HCT116 (cell line): ENCODE results near the gene CLSTN3. TPM values are rescaled to one million over a fixed set of nuclear protein-coding genes. Genes with fewer than 3 reads are reported as not detected.

Experiments used
- ATAC-seq: fragments of 200-7000 bp; cut with Tn5 transposase; 2 replicates; pipeline ENCODE4 v1.9.1; 2020; ENCODE audit warnings: mild to moderate bottlenecking, moderate library complexity
- BruUV-seq: library from RNA; stranded (reverse); fragments of 400-500 nt; replicated peaks from 2 replicates; lab custom pipeline; 2021; lab: Mats Ljungman, UMichigan
- CTCF ChIA-PET: fragments of 300-600 bp; sonication (Branson Sonifier 250); formaldehyde crosslinking; loops from one replicate; lab custom pipeline; 2021; ENCODE audit warnings: antibody characterized with exemption; lab: Charles Lee
- POLR2A ChIA-PET: fragments of 300-600, 350-600 bp; sonication (Branson Sonifier 250); formaldehyde crosslinking; loops from one replicate; lab custom pipeline; 2021; ENCODE audit warnings: antibody characterized with exemption; lab: Charles Lee
- RAD21 ChIA-PET, 2 experiments: fragments of 300-600 bp; sonication (Branson Sonifier 250); formaldehyde crosslinking; loops; one replicate each; lab custom pipeline; 2023; ENCODE audit warnings: low total read pairs in 2 of 2; ENCODE audit not compliant: uncharacterized antibody in 2 of 2, unreplicated experiment in 2 of 2, low non-redundant PET in 1 of 2; lab: Charles Lee
- DNase-seq: peaks from one replicate; pipeline ENCODE4 v3.0.0-alpha.2; 2010; ENCODE audit warnings: low read depth, low spot score
- H2AFZ ChIP-seq: fragments of 200-600 bp; shearing (Covaris generic), sonication (generic); 2 replicates; pipeline ENCODE4 v1.6.1; 2017; ENCODE audit warnings: low read depth, mixed run types, mixed read lengths, antibody characterized with exemption, low read length; ENCODE audit not compliant: poor library complexity, severe bottlenecking
- H3K27ac ChIP-seq: 2 replicates; pipeline ENCODE4 v1.5.1; 2012; ENCODE audit warnings: low read depth, low read length
- H3K27me3 ChIP-seq: fragments of 200-600 bp; sonication (generic); 2 replicates; pipeline ENCODE4 v1.6.1; 2016; ENCODE audit warnings: mixed run types, low read length, mixed read lengths; ENCODE audit not compliant: insufficient read depth
- H3K36me3 ChIP-seq, 2 experiments: fragments of 200-500 bp in 1 of 2; fragments of 200-600 bp in 1 of 2; sonication (Bioruptor generic) in 1 of 2; sonication (generic) in 1 of 2; 2 replicates each; pipeline versions ENCODE4 v1.5.1 to v1.6.1; 2014 to 2016; ENCODE audit warnings: low read length in 2 of 2, inconsistent platforms in 1 of 2, mixed read lengths in 1 of 2, mixed run types in 1 of 2; ENCODE audit not compliant: insufficient read depth in 2 of 2, control insufficient read depth in 1 of 2
- H3K4me1 ChIP-seq, 2 experiments: fragments of 200-600 bp in 1 of 2; sonication (generic) in 1 of 2; 2 replicates each; pipeline versions ENCODE4 v1.5.1 to v1.6.1; 2012 to 2017; ENCODE audit warnings: low read length in 2 of 2, inconsistent platforms in 1 of 2, mild to moderate bottlenecking in 1 of 2, mixed read lengths in 1 of 2, mixed run types in 1 of 2, moderate library complexity in 1 of 2; ENCODE audit not compliant: insufficient read depth in 2 of 2, control insufficient read depth in 1 of 2
- H3K4me2 ChIP-seq: fragments of 200-600 bp; sonication (generic); 2 replicates; pipeline ENCODE4 v1.6.1; 2017; ENCODE audit warnings: mixed run types, low read length, mixed read lengths
- H3K4me3 ChIP-seq, 2 experiments: fragments of 200-600 bp in 1 of 2; sonication (generic) in 1 of 2; replicated peaks in 1 of 2; 2 replicates each; pipeline ENCODE4 v1.5.1; 2011 to 2016; ENCODE audit warnings: low read length in 2 of 2, control low read depth in 1 of 2, low read depth in 1 of 2, mild to moderate bottlenecking in 1 of 2, mixed read lengths in 1 of 2, mixed run types in 1 of 2
- H3K79me2 ChIP-seq: fragments of 200-600 bp; sonication (generic); 2 replicates; pipeline ENCODE4 v1.6.1; 2017; ENCODE audit warnings: mild to moderate bottlenecking, mixed run types, low read length, moderate library complexity, mixed read lengths; ENCODE audit not compliant: insufficient read depth
- H3K9ac ChIP-seq: fragments of 200-600 bp; sonication (generic); 2 replicates; pipeline ENCODE4 v1.6.1; 2016; ENCODE audit warnings: low read length, mixed read lengths
- H3K9me2 ChIP-seq: fragments of 200-600 bp; sonication (generic), shearing (Covaris generic); 2 replicates; pipeline ENCODE4 v1.6.1; 2017; ENCODE audit warnings: mixed run types, mild to moderate bottlenecking, moderate library complexity; ENCODE audit not compliant: insufficient read depth
- H3K9me3 ChIP-seq, 2 experiments: fragments of 200-500 bp in 1 of 2; fragments of 200-600 bp in 1 of 2; sonication (Bioruptor generic) in 1 of 2; sonication (generic) in 1 of 2; 2 replicates each; pipeline ENCODE4 v1.6.1; 2014 to 2017; ENCODE audit warnings: low read length in 2 of 2, mixed read lengths in 2 of 2, inconsistent platforms in 1 of 2, low read depth in 1 of 2, mild to moderate bottlenecking in 1 of 2, mixed run types in 1 of 2, moderate library complexity in 1 of 2; ENCODE audit not compliant: control insufficient read depth in 1 of 2, insufficient read depth in 1 of 2
- H4K20me1 ChIP-seq: fragments of 200-600 bp; sonication (generic), shearing (Covaris generic); 2 replicates; pipeline ENCODE4 v1.6.1; 2017; ENCODE audit warnings: mixed run types, mild to moderate bottlenecking, moderate library complexity; ENCODE audit not compliant: insufficient read depth
- CEBPB ChIP-seq: IDR thresholded peaks from 2 replicates; pipeline ENCODE4 v1.6.1; 2012; ENCODE audit warnings: low read depth
- EZH2 ChIP-seq: fragments of 200-600 bp; sonication (generic); IDR thresholded peaks from 2 replicates; pipeline ENCODE4 v1.6.1; 2017; ENCODE audit warnings: antibody characterized with exemption, mixed run types
- JUND ChIP-seq: IDR thresholded peaks from 2 replicates; pipeline ENCODE4 v1.6.1; 2012
- RAD21 ChIP-seq: IDR thresholded peaks from 2 replicates; pipeline ENCODE4 v1.6.1; 2012; ENCODE audit warnings: low read depth, mild to moderate bottlenecking
- SRF ChIP-seq: IDR thresholded peaks from 2 replicates; pipeline ENCODE4 v1.6.1; 2012; ENCODE audit warnings: low read depth
- TCF7L2 ChIP-seq: IDR thresholded peaks from 2 replicates; pipeline ENCODE4 v1.7.0; 2011; ENCODE audit warnings: borderline replicate concordance, inconsistent platforms; ENCODE audit not compliant: insufficient read depth, insufficient read length; ENCODE audit errors: extremely low read depth
- ZNF274 ChIP-seq: fragments of 200-500 bp; sonication (Bioruptor generic); IDR thresholded peaks from 2 replicates; pipeline ENCODE4 v1.6.1; 2014; ENCODE audit warnings: mild to moderate bottlenecking, low read depth, low read length, inconsistent platforms
- intact Hi-C: fragments of 100-400 bp; cut with micrococcal nuclease; formaldehyde crosslinking; loops from 2 replicates; pipeline ENCODE4 v1.10.0; 2022
- total RNA-seq: library from RNA; stranded (reverse); gene quantifications from one replicate; pipeline ENCODE4 v1.2.1, GENCODE V29; 2021; ENCODE audit not compliant: unreplicated experiment
- TF ChIP-seq, protein P1 (sequence below): IDR thresholded peaks from 2 replicates; pipeline ENCODE4 v1.6.1; 2012
- TF ChIP-seq, protein P2 (sequence below): IDR thresholded peaks from 2 replicates; pipeline ENCODE4 v1.6.1; 2012
- TF ChIP-seq, protein P3 (sequence below), 3 experiments: fragments of 200-600 bp in 1 of 3; sonication (generic) in 1 of 3; IDR thresholded peaks in 2 of 3; conservative IDR thresholded peaks in 1 of 3; 2 replicates each; pipeline ENCODE4 v1.5.1; 2012 to 2017; ENCODE audit warnings: low read depth in 2 of 3, low read length in 2 of 3, antibody characterized with exemption in 1 of 3, borderline replicate concordance in 1 of 3, control low read depth in 1 of 3, mild to moderate bottlenecking in 1 of 3, mixed read lengths in 1 of 3, mixed run types in 1 of 3, moderate library complexity in 1 of 3; ENCODE audit not compliant: insufficient read depth in 1 of 3

The CLSTN3 gene
- total RNA-seq, 1 experiment from 2014 or later, result 23.0 TPM

DNA sequence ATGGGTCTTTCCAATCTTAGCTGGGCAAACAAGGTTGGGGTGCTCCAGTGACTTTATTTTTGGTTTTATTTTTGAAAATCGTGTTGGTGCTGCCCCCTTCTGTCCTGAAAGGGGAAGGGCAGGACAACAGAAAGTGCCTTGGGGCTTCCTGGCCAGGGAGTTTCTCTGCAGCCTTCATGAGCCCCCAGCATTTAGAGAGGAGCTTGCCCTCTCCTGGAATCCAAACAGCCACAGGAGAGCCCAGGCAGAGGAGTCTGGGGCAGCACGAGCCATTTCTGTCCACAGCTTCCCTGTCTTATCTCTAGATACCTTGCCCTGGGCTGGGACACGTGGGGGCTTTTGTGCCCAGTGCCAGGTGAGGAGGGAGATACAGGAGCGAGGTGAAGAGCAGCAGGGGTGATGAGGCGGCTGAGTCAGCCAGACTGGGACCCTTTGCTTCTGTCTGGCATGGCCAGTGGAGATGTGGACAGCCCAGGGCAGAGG is 16.7 kb upstream of the CLSTN3 start:
- no peak overlapping the region for H2AFZ ChIP-seq
- CTCF ChIA-PET, result interaction anchor here (0.9 to 2.0 kb wide), 6 partner anchors 108 to 244 kb away, joined by 3 to 12 read pairs (median 6); partner anchors contain the start of genes C12orf57 and RNU7-1
- no peak overlapping the region for H3K9ac ChIP-seq
- H3K4me3 ChIP-seq, result no peak overlapping the region
- POLR2A ChIA-PET, result interaction anchor here (0.7 to 3.6 kb wide), 2 partner anchors 152 to 169 kb away, joined by 3 to 29 read pairs; partner anchors contain the start of genes C12orf57 and RNU7-1
- peaks cover 4 to 9% of the 10 kb centered on the region in 2 experiments; a peak in 2 of 4 replicates for H3K4me1 ChIP-seq
- H3K4me2 ChIP-seq, result no peak overlapping the region
- no peaks in the 10 kb centered on the region for H3K9me2 ChIP-seq
- BruUV-seq, result no TSS peak
- RAD21 ChIA-PET, result interaction anchor here in 1 of 2 experiments (0.7 kb wide), 1 partner anchor 169 kb away, joined by 4 read pairs; no protein-coding TSS in a partner anchor
- peaks cover 0 to 4% of the 10 kb centered on the region in 2 experiments; a peak in 1 of 4 replicates for H3K36me3 ChIP-seq
- ATAC-seq (peak; percentile 12; the same call in 1 of the 2 replicates), DNase-seq (no peak)
- H4K20me1 ChIP-seq, result no peaks in the 10 kb centered on the region
- TF ChIP-seq RAD21 (peak; percentile 73), SRF (no peak), CEBPB (no peak), ZNF274 (no peak), JUND (no peak), EZH2 (no peak), TCF7L2 (no peak)
- TF ChIP-seq, protein P1, sequence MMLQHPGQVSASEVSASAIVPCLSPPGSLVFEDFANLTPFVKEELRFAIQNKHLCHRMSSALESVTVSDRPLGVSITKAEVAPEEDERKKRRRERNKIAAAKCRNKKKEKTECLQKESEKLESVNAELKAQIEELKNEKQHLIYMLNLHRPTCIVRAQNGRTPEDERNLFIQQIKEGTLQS, result no peak
- TF ChIP-seq, protein P2, sequence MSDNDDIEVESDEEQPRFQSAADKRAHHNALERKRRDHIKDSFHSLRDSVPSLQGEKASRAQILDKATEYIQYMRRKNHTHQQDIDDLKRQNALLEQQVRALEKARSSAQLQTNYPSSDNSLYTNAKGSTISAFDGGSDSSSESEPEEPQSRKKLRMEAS, result no peak
- TF ChIP-seq, protein P3, sequence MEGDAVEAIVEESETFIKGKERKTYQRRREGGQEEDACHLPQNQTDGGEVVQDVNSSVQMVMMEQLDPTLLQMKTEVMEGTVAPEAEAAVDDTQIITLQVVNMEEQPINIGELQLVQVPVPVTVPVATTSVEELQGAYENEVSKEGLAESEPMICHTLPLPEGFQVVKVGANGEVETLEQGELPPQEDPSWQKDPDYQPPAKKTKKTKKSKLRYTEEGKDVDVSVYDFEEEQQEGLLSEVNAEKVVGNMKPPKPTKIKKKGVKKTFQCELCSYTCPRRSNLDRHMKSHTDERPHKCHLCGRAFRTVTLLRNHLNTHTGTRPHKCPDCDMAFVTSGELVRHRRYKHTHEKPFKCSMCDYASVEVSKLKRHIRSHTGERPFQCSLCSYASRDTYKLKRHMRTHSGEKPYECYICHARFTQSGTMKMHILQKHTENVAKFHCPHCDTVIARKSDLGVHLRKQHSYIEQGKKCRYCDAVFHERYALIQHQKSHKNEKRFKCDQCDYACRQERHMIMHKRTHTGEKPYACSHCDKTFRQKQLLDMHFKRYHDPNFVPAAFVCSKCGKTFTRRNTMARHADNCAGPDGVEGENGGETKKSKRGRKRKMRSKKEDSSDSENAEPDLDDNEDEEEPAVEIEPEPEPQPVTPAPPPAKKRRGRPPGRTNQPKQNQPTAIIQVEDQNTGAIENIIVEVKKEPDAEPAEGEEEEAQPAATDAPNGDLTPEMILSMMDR (IDR thresholded peaks at IDR 0.05 in 2 of 3, conservative IDR thresholded peaks at IDR 0.05 in 1 of 3; ENCODE audit: borderline replicate concordance in 1 of 3, insufficient read depth in 1 of 3, low read depth in 2 of 3, low read length in 2 of 3), result peak; percentile 74 to 88 (median 82)
- H3K79me2 ChIP-seq, result peaks cover 2% of the 10 kb centered on the region; the same call in 1 of the 2 replicates
- H3K27ac ChIP-seq, result no peak overlapping the region
- intact Hi-C loops, result no loop called here
- no peaks in the 10 kb centered on the region for H3K27me3 ChIP-seq
- H3K9me3 ChIP-seq, result no peaks in the 10 kb centered on the region
